ENCODE data around the gene IER2. TPM values are rescaled to one million over a fixed set of nuclear protein-coding genes. Genes with fewer than 3 reads are reported as not detected.

IER2 gene
- total and polyA plus RNA-seq, 2 of the 8 experiments (the other 6 are each of a cell fraction or from before 2014, with no cell fraction given), result 84.5 to 138 TPM

DNA sequence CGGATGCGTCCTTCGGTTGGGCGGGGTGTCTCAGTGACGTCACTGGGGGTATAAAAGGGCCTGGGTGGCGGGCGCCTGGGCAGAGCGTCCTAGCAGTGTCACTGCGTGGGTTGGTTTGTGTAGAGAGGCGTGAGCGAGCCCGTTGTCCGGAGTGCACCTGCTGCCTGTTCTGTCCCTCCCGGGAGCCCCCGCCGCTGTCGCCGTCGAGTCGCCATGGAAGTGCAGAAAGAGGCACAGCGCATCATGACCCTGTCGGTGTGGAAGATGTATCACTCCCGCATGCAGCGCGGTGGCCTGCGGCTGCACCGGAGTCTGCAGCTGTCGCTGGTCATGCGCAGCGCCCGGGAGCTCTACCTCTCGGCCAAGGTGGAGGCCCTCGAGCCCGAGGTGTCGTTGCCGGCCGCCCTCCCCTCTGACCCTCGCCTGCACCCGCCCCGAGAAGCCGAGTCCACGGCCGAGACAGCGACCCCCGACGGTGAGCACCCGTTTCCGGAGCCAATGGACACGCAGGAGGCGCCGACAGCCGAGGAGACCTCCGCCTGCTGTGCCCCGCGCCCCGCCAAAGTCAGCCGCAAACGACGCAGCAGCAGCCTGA, 2.9 kb downstream of the IER2 start (continued):
- peak; percentile 15; the same call in 1 of the 2 replicates for TF ChIP-seq NRF1 (IDR thresholded peaks at IDR 0.05; ENCODE audit: low read depth, low read length)
- TF ChIP-seq, protein P1, sequence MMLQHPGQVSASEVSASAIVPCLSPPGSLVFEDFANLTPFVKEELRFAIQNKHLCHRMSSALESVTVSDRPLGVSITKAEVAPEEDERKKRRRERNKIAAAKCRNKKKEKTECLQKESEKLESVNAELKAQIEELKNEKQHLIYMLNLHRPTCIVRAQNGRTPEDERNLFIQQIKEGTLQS (IDR thresholded peaks at IDR 0.05; ENCODE audit: insufficient read depth, low read depth, low read length), result no peak
- TF ChIP-seq SP2 (IDR thresholded peaks at IDR 0.05; ENCODE audit: low read length), result no peak
- peak; percentile 59 for TF ChIP-seq SIRT6 (IDR thresholded peaks at IDR 0.05; ENCODE audit: low read length)
- peak; percentile 92 for TF ChIP-seq CREB1 (IDR thresholded peaks at IDR 0.05)
- TF ChIP-seq, protein P2, sequence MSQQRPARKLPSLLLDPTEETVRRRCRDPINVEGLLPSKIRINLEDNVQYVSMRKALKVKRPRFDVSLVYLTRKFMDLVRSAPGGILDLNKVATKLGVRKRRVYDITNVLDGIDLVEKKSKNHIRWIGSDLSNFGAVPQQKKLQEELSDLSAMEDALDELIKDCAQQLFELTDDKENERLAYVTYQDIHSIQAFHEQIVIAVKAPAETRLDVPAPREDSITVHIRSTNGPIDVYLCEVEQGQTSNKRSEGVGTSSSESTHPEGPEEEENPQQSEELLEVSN (IDR thresholded peaks at IDR 0.05), result no peak
- peak; percentile 51; the same call in 1 of the 2 replicates for TF ChIP-seq EGR1 (IDR thresholded peaks at IDR 0.05; ENCODE audit: borderline replicate concordance, low read depth, low read length)
- no peak for TF ChIP-seq CTBP2 (IDR thresholded peaks at IDR 0.05; ENCODE audit: borderline replicate concordance, insufficient read depth, insufficient read length, low read length)
- TF ChIP-seq SP4 (IDR thresholded peaks at IDR 0.05; ENCODE audit: low read length), result no peak
- TF ChIP-seq BRCA1 (IDR thresholded peaks at IDR 0.05; ENCODE audit: low read depth, low read length), result no peak
- no peak for TF ChIP-seq EP300 (IDR thresholded peaks at IDR 0.05; ENCODE audit: borderline replicate concordance in 1 of 2, low read depth in 2 of 2, low read length in 2 of 2)

Measured in H1 (cell line).